Activated gamma-delta T cell treated with anti-CD3 and anti-CD28 coated beads, Interleukin-2, amount 50 U/mL, for 16 hours (primary cell): ENCODE measurements around the gene GRIK3.

Source experiments
- DNase-seq: peaks from one replicate; pipeline ENCODE4 v3.0.0-alpha.2; 2020; ENCODE audit warnings: low read depth

The GRIK3 gene

GRCh38 chr1:36852586-36852985 lies 181.7 kb downstream of the GRIK3 start:
- DNase-seq, result no peak

DNA sequence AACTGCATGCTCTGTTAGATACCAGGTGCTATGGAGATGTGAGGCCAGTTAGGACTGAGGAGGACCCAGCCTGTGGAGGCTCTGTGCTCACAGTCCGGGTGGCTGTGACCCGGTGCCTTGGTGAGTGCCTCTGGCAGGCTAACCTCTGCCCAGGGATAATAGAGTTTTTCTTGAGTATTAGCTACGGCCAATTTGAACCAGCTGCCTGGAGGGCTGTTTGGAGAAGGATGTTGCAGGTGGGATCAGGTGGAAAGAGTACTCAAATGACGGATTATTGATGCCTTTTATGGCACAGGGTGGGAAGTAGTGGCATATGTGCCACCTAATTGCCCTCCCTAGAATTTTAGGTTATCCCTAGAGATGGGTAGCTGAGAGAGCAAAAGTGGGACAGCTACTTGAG lies 182.7 kb downstream of the GRIK3 start:
- no peak for DNase-seq

GRCh38 chr1:36851087-36851486 lies 183.2 kb downstream of the GRIK3 start:
- DNase-seq, result no peak

DNA sequence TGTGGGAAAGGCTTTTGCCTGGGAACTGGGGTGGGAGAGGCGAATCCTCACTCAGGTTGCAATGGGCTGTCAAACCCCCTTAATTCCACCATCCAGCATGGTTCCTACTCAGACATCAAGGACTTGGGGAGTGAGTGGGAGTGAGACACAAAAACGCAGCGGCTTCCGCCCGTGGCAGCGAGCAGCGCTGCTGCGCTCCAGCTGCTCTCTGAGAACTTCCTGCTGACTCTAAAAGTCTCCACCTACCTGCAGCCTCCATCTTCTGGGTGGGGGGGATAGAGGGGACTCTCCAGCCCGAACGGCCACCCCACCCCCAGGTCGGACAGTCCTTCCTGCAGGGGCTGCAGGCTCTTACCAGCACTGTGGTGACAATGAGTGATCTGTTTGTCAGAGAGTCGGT lies 184.4 kb downstream of the GRIK3 start:
- DNase-seq, result no peak

- DNase-seq, result no peak
Observed at GRCh38 chr1:36847761-36848160, 186.6 kb downstream of the GRIK3 start.

- no peak for DNase-seq
Observed at GRCh38 chr1:36847186-36847585, 187.1 kb downstream of the GRIK3 start.

DNA sequence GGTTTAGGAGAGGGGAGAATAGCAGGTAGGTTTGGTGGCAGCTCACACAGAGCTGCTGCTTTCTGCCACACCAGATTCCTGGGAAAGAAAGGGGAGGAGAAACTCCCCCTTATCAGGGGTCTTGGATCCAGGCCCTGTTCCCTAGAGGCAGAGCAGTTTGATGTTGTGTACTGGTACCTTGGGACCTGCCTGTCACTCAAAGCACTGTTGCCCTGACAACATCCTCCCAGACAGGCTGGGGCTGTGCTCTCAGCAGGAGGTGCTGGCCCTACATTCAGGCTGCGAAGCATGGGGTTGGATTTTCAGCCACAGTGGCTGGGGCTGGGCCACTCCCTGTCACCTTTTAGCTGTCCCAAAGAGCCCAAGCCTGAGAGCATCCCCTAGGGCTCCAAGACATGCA lies 188.0 kb downstream of the GRIK3 start:
- DNase-seq, result no peak

DNA sequence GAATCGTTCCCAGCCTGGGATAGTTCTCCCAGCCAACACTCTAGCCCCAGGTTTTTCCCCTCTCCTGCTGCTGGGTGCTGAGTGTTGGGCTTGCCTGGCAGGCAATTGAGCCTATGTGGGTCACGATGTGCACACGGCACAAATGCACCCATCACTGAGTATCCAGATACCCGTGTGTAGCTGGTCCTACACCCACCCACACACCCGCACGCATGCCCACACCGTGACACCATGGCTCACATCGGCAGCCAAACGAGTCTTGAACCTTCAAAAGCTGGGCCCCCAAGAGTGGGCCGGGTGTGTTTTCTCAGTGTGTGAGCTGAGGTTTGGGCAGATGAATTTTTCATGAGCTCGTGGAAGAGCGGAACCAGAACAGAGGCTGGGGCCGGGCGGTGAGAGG lies 188.5 kb downstream of the GRIK3 start:
- no peak for DNase-seq

DNA sequence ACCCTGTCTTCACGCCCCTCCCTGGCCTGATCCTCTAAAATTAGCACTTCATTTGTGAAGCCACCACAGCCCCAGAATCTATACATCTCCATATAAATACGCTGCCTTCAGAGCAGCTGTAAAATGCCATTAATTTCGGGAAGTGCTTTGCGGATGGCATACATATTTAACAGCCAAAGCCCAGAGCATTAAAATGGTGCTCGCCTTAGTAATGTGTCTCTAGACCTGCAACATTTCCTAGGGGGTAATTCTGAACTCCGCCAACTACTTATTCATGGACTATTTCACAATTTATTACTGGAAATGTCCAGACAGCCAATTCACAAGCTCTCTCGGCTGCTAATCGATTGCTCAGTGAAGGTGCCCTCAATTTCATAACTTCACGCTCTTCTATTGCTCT lies 189.4 kb downstream of the GRIK3 start:
- no peak for DNase-seq

- DNase-seq, result no peak
Observed at GRCh38 chr1:36843906-36844610, 190.3 kb downstream of the GRIK3 start.

- DNase-seq, result no peak
Observed at GRCh38 chr1:36843027-36843426, 191.3 kb downstream of the GRIK3 start.

- no peak for DNase-seq
Observed at GRCh38 chr1:36842448-36842847, 191.9 kb downstream of the GRIK3 start.

- no peak for DNase-seq
Observed at GRCh38 chr1:36839485-36839884, 194.8 kb downstream of the GRIK3 start.

DNA sequence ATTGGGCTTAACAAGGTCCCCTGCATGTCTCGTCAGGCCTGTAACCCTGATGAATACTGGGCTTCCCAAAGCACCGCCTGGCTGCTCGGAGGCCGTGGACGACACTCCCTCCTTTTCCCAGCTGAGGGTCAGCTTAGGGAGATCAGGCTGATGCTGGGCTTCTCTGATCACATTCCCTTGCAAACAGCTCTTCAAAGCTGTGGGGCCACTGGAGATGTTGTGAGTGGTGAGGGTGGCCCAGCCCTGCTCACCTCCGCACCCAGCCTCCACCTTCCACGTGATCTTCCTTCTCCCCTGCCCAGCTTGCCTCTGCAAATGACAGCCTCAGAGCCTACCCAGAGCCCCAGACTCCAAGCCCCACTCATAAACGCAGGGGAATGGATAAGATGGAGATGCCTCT lies 195.4 kb downstream of the GRIK3 start:
- DNase-seq, result no peak

DNA sequence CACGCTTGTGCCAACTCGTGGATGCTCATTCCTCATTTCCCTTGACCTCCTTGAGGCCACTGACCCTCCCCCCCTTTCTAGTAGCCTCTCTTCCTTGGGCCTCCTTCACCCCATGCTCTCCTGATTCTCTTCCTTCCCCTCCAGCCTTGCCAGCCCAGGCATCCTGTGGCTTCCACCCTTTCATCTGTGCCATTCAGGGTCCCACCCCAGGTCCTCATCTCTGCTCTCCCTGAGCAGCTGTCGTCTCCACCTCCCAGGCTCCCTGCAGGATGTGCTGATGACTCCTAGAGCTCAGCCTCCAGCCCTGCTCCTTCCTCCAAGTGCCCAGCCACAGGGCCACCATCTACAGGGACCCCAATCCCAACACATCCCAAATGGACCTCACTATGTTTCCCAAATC lies 197.4 kb downstream of the GRIK3 start:
- no peak for DNase-seq

- DNase-seq, result no peak
Observed at GRCh38 chr1:36836196-36836883, 198.0 kb downstream of the GRIK3 start.

DNA sequence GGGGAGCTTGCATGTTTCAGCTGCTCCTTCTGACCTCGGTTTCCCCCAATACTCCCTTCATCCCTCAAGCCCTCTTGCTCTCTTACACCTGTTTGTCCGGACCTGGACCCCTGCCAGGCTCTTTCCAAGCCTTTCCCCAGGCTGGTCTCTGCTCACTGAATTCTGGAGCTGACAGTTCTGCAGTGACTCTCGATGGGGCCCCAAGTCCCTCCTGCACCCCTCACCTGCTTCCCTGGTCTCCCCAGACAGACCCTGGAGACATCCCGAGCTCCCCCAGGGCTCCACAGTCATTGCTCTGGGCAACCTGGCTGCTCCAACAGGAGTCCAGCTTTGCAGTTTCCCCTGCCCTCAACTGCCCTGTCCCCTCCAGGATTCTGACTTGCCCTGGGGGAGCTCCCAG lies 198.6 kb downstream of the GRIK3 start:
- DNase-seq, result no peak

- DNase-seq, result no peak
Observed at GRCh38 chr1:36835017-36835695, 199.2 kb downstream of the GRIK3 start.

DNA sequence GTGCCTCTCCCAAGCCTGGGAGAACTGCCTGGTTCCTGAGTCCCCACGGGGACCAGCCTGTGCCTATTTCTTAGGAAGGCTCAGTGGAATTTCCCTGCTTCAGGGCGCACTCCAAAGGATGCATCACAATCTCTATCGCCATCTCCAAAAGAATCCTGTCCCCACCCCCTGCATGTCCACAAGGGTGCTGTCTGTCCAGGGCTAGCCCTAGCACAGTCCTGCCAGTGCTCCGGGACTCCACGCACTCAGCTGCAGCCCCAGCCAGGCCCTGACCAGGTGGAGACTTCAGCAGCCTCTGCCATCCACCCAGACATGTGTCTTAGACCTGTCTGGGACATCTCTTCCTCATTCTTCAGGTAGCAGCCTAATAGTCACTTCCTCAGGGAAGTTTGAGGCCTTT lies 199.7 kb downstream of the GRIK3 start:
- DNase-seq, result no peak

DNA sequence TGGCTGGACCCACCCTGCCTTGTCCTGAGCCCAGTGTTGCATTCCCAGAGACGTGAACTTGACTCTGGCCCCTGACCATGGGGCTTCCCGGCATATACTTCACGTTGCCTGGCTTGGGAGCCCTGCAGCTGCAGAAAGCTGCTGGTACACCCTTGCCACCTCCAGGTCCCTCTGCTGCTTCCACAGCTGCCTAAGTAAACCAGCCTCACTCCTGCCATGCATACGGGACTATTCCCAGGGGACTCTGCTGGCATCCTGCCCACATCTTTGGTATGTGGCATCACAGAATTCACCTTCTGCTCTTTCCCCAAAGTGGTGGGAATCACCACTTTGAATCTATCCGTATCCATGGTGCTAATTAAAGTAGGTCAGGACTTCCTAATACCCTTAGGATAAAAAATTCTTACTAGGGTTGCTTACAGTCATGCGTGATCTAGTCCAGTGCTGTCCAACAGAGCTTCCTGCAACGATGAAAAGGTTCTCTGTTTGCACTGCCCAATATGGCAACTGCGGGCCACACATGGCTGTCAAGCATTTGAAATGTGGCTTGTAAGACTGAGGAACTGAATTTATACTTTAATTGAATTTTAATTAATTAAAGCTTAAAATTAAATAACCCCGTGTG lies 203.0 kb downstream of the GRIK3 start:
- DNase-seq, result no peak

DNA sequence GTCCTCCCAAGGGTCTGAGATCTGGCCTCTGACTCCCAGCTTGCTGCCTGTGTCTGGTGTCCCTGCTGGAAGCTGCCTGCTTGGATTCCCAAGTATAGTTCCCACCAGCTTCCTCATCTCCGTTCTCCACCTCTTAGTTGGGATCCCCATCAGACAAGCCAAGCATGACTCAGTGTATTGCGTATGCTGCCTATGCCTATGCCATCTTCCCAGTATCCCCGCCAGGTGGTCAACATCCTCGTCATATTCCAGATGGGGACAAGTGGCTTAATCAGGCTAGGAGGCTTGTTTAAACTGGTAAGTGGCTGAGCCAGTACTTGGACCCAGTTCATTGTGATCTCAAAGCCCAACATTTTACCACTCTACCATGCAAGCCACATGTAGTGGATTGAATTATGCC lies 204.4 kb downstream of the GRIK3 start:
- no peak for DNase-seq

DNA sequence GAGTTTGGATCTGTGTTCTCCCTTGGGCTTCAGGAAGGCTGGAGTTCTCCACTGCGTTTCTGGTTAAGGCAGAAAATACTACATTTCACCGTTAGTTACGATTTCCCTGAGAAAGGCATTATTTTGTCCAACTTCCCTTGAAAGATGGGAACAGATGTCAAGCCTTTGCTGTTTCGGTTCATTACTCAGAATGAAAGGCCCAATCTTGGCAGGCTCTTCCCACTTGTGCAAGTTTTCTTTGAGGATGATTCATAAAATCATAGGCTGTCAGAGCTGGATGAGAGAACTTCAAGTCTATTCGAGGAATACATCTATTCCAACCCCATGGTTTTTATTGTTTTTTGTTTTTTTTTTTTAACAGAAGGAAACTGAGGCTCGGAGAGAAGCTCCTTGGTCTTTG lies 205.2 kb downstream of the GRIK3 start:
- no peak for DNase-seq

- no peak for DNase-seq
Observed at GRCh38 chr1:36825226-36825625, 209.1 kb downstream of the GRIK3 start.
